Fibroblast of lung (primary cell): ENCODE data around the gene CDH9.

Experiments
- CTCF ChIP-seq, 2 donors: IDR thresholded peaks in 1 of 2; conservative IDR thresholded peaks in 1 of 2; 1 replicate in 1 of 2; 2 replicates in 1 of 2; pipeline ENCODE4 v1.5.1; 2011 to 2012; ENCODE audit warnings: low read length in 2 of 2, control low read depth in 1 of 2, inconsistent platforms in 1 of 2, low read depth in 1 of 2, mild to moderate bottlenecking in 1 of 2
- EZH2 ChIP-seq: IDR thresholded peaks from 2 replicates; pipeline ENCODE4 v1.5.1; 2012; ENCODE audit warnings: low read length, control low read depth, mild to moderate bottlenecking; ENCODE audit errors: missing control alignments

- no peak for TF ChIP-seq CTCF (conservative IDR thresholded peaks at IDR 0.05 in 1 of 2, IDR thresholded peaks at IDR 0.05 in 1 of 2; ENCODE audit: low read depth in 1 of 2, low read length in 2 of 2)
- no peak for TF ChIP-seq EZH2
These were observed 89.5 kb downstream of the CDH9 start for GRCh38 chr5:26948921-26949320.
